ENCODE measurements around the gene PLEKHN1. TPM values are rescaled to one million over a fixed set of nuclear protein-coding genes. Genes with fewer than 3 reads are reported as not detected.
"Not testable (repeated sequence)": the region's sequence is repeated elsewhere in the genome, so short reads cannot be mapped to it uniquely, and the experiment has no call there.

The PLEKHN1 gene
- total RNA-seq, 1 donor from 2014 or later, result 1.3 TPM

GRCh38 chr1:974293-974640, 8.0 kb downstream of the PLEKHN1 start:
- Mint-ChIP-seq H3K4me3 (no peak overlapping the region), H3K27ac (no peak overlapping the region), H3K36me3 (ENCODE audit: low read depth) (no peaks in the 10 kb centered on the region), H3K4me1 (peaks cover 4% of the 10 kb centered on the region), H3K9me3 (no peaks in the 10 kb centered on the region), H3K27me3 (peaks cover 27% of the 10 kb centered on the region)
- no peak for DNase-seq
- POLR2A ChIA-PET, result no interaction called here
- intact Hi-C loops (cut with micrococcal nuclease), result no loop called here
- TF ChIP-seq CTCF (IDR thresholded peaks at IDR 0.05), result no peak
- ATAC-seq (ENCODE audit: low read depth), result no peak
- CTCF ChIA-PET, result interaction anchor here (3.4 kb wide), 1 partner anchor 68 kb away, joined by 10 read pairs; no protein-coding TSS in a partner anchor

GRCh38 chr1:974687-975328, 8.5 kb downstream of the PLEKHN1 start:
- Mint-ChIP-seq H3K27me3 (peaks cover 24% of the 10 kb centered on the region), H3K36me3 (ENCODE audit: low read depth) (no peaks in the 10 kb centered on the region), H3K4me1 (peaks cover 4% of the 10 kb centered on the region), H3K9me3 (no peaks in the 10 kb centered on the region), H3K27ac (no peak overlapping the region), H3K4me3 (no peak overlapping the region)
- TF ChIP-seq CTCF (IDR thresholded peaks at IDR 0.05), result no peak
- ChIA-PET CTCF (interaction anchor here (3.4 kb wide), 1 partner anchor 69 kb away, joined by 10 read pairs; no protein-coding TSS in a partner anchor), POLR2A (no interaction called here)
- DNase-seq (no peak), ATAC-seq (ENCODE audit: low read depth) (no peak)
- intact Hi-C loops (cut with micrococcal nuclease), result no loop called here

- H3K4me3 Mint-ChIP-seq, result no peak overlapping the region
- POLR2A ChIA-PET, result interaction anchor here (0.6 to 1.3 kb wide), 2 partner anchors 9 to 927 kb away, joined by 5 to 6 read pairs; no protein-coding TSS in a partner anchor
- intact Hi-C loops (cut with micrococcal nuclease), result no loop called here
These were observed 9.1 kb downstream of the PLEKHN1 start for GRCh38 chr1:975365-975764.

GRCh38 chr1:975896-976683, 9.8 kb downstream of the PLEKHN1 start:
- Mint-ChIP-seq H3K27me3 (peaks cover 24% of the 10 kb centered on the region), H3K9me3 (no peaks in the 10 kb centered on the region), H3K36me3 (ENCODE audit: low read depth) (no peaks in the 10 kb centered on the region), H3K4me1 (peaks cover 4% of the 10 kb centered on the region), H3K27ac (no peak overlapping the region), H3K4me3 (no peak overlapping the region)
- intact Hi-C loops (cut with micrococcal nuclease), result loop anchor here (1.0 kb wide), 2 partner anchors 71 to 107 kb away; no protein-coding TSS in a partner anchor
- no peak for TF ChIP-seq CTCF (IDR thresholded peaks at IDR 0.05)
- POLR2A ChIA-PET, result interaction anchor here (0.6 to 1.3 kb wide), 4 partner anchors 9 to 926 kb away, joined by 3 to 6 read pairs (median 4); partner anchors contain the start of gene ISG15
- CTCF ChIA-PET, result interaction anchor here (0.6 to 3.4 kb wide), 7 partner anchors 12 to 147 kb away, joined by 3 to 10 read pairs (median 3); no protein-coding TSS in a partner anchor
- peak; percentile 64 for DNase-seq
- peak; percentile 90 for ATAC-seq (ENCODE audit: low read depth)

More at GRCh38 chr1:975365-975764, 9.1 kb downstream of the PLEKHN1 start:
- no peak for TF ChIP-seq CTCF (IDR thresholded peaks at IDR 0.05)
- CTCF ChIA-PET, result interaction anchor here (1.2 to 3.4 kb wide), 4 partner anchors 19 to 78 kb away, joined by 3 to 10 read pairs (median 4); no protein-coding TSS in a partner anchor
- no peaks in the 10 kb centered on the region for H3K9me3 Mint-ChIP-seq
- ATAC-seq (ENCODE audit: low read depth), result no peak
- no peaks in the 10 kb centered on the region for H3K36me3 Mint-ChIP-seq (ENCODE audit: low read depth)
- H3K27me3 Mint-ChIP-seq, result peaks cover 24% of the 10 kb centered on the region
- H3K4me1 Mint-ChIP-seq, result peaks cover 4% of the 10 kb centered on the region
- DNase-seq, result no peak
- no peak overlapping the region for H3K27ac Mint-ChIP-seq

GRCh38 chr1:976791-977190, 10.5 kb downstream of the PLEKHN1 start:
- H3K4me3 Mint-ChIP-seq; H3K36me3 Mint-ChIP-seq (ENCODE audit: low read depth); H3K4me1 Mint-ChIP-seq; H3K27ac Mint-ChIP-seq; DNase-seq; H3K9me3 Mint-ChIP-seq; ATAC-seq (ENCODE audit: low read depth): not testable (repeated sequence)
- CTCF ChIA-PET, result interaction anchor here (0.7 to 3.4 kb wide), 6 partner anchors 20 to 146 kb away, joined by 3 to 10 read pairs (median 4); no protein-coding TSS in a partner anchor
- peaks cover 22% of the 10 kb centered on the region for H3K27me3 Mint-ChIP-seq
- POLR2A ChIA-PET, result interaction anchor here (1.3 kb wide), 1 partner anchor 10 kb away, joined by 5 read pairs; no protein-coding TSS in a partner anchor
- intact Hi-C loops (cut with micrococcal nuclease), result loop anchor here (1.0 kb wide), 2 partner anchors 71 to 107 kb away; no protein-coding TSS in a partner anchor
